WTC11 (cell line): ENCODE data around the gene WWP2. TPM values are rescaled to one million over a fixed set of nuclear protein-coding genes. Genes with fewer than 3 reads are reported as not detected.
A peak's percentile ranks its signal among the peaks of the same experiment; 100 is the strongest.

Source experiments
- ATAC-seq: fragments of 200-7000 bp; cut with Tn5 transposase; 2 replicates; pipeline ENCODE4 v1.10.0; 2021; ENCODE audit warnings: mild to moderate bottlenecking, moderate library complexity
- Bru-seq: library from RNA; stranded (reverse); fragments of 400-500 nt; gene quantifications from one replicate; lab custom pipeline; 2021; lab: Mats Ljungman, UMichigan
- CTCF ChIA-PET: fragments of 300-600 bp; sonication (Branson Sonifier 250); formaldehyde crosslinking; loops from one replicate; lab custom pipeline; 2021; ENCODE audit warnings: antibody characterized with exemption; lab: Charles Lee
- POLR2A ChIA-PET: fragments of 350-600 bp; sonication (Branson Sonifier 250); formaldehyde crosslinking; loops from one replicate; lab custom pipeline; 2021; ENCODE audit warnings: antibody characterized with exemption; lab: Charles Lee
- DNase-seq: peaks from one replicate; pipeline ENCODE4 v3.0.0; 2021; ENCODE audit warnings: low spot score
- H3K27ac Mint-ChIP-seq: 2 replicates; pipeline ENCODE4 v1.8.0; 2021; ENCODE audit warnings: mixed read lengths
- H3K27me3 Mint-ChIP-seq: 2 replicates; pipeline ENCODE4 v1.8.0; 2021; ENCODE audit warnings: low read depth, mild to moderate bottlenecking, moderate library complexity, mixed read lengths
- H3K36me3 Mint-ChIP-seq: 2 replicates; pipeline ENCODE4 v1.8.0; 2021; ENCODE audit warnings: mixed read lengths
- H3K4me1 Mint-ChIP-seq: 2 replicates; pipeline ENCODE4 v1.8.0; 2022; ENCODE audit warnings: mixed read lengths
- H3K4me3 Mint-ChIP-seq: 2 replicates; pipeline ENCODE4 v1.8.0; 2021; ENCODE audit warnings: mild to moderate bottlenecking, moderate library complexity, mixed read lengths
- H3K9me3 Mint-ChIP-seq: 2 replicates; pipeline ENCODE4 v1.8.0; 2021; ENCODE audit warnings: mixed read lengths
- AR ChIP-seq: fragments of 250-450 bp; sonication (Bioruptor Pico); IDR thresholded peaks from 2 replicates; pipeline ENCODE4 v1.9.0; 2021; ENCODE audit warnings: mild to moderate bottlenecking
- E2F4 ChIP-seq: sonication (generic); formaldehyde crosslinking; IDR thresholded peaks from 2 replicates; pipeline ENCODE4 v1.8.1; 2022; ENCODE audit warnings: low read depth, mild to moderate bottlenecking, moderate library complexity, missing genetic modification reagents, borderline replicate concordance
- E2F5 ChIP-seq: sonication (generic); formaldehyde crosslinking; IDR thresholded peaks from 2 replicates; pipeline ENCODE4 v1.8.1; 2022; ENCODE audit warnings: mild to moderate bottlenecking, moderate library complexity, missing genetic modification reagents
- ETV6 ChIP-seq: sonication (generic); formaldehyde crosslinking; IDR thresholded peaks from 2 replicates; pipeline ENCODE4 v1.8.1; 2022; ENCODE audit warnings: mild to moderate bottlenecking, missing genetic modification reagents
- FOXP1 ChIP-seq: sonication (generic); formaldehyde crosslinking; IDR thresholded peaks from 2 replicates; pipeline ENCODE4 v1.8.0; 2022; ENCODE audit warnings: missing genetic modification reagents, mild to moderate bottlenecking, moderate library complexity, borderline replicate concordance
- FOXP4 ChIP-seq: sonication (generic); formaldehyde crosslinking; IDR thresholded peaks from 2 replicates; pipeline ENCODE4 v1.8.0; 2022; ENCODE audit warnings: mild to moderate bottlenecking, missing genetic modification reagents
- KAT7 ChIP-seq: sonication (generic); formaldehyde crosslinking; IDR thresholded peaks from 2 replicates; pipeline ENCODE4 v1.8.1; 2023; ENCODE audit warnings: missing genetic modification reagents, mild to moderate bottlenecking, borderline replicate concordance
- MAX ChIP-seq: sonication (generic); formaldehyde crosslinking; IDR thresholded peaks from 2 replicates; pipeline ENCODE4 v1.8.0; 2022; ENCODE audit warnings: mild to moderate bottlenecking, missing genetic modification reagents
- NFATC4 ChIP-seq: fragments of 250-450 bp; sonication (Bioruptor Pico); IDR thresholded peaks from 2 replicates; pipeline ENCODE4 v1.9.0; 2021; ENCODE audit warnings: mild to moderate bottlenecking
- NR2C2 ChIP-seq: sonication (generic); formaldehyde crosslinking; IDR thresholded peaks from 2 replicates; pipeline ENCODE4 v1.8.0; 2022; ENCODE audit warnings: mild to moderate bottlenecking, missing genetic modification reagents
- SMAD4 ChIP-seq: sonication (generic); formaldehyde crosslinking; IDR thresholded peaks from 2 replicates; pipeline ENCODE4 v1.8.0; 2022; ENCODE audit warnings: mild to moderate bottlenecking, missing genetic modification reagents
- SP1 ChIP-seq: sonication (generic); formaldehyde crosslinking; conservative IDR thresholded peaks from 2 replicates; pipeline ENCODE4 v1.8.1; 2022; ENCODE audit warnings: missing genetic modification reagents
- TP53 ChIP-seq: sonication (generic); formaldehyde crosslinking; IDR thresholded peaks from 2 replicates; pipeline ENCODE4 v1.8.1; 2023; ENCODE audit warnings: mild to moderate bottlenecking, missing genetic modification reagents
- USF1 ChIP-seq: sonication (generic); formaldehyde crosslinking; IDR thresholded peaks from 2 replicates; pipeline ENCODE4 v1.8.0; 2022; ENCODE audit warnings: mild to moderate bottlenecking, missing genetic modification reagents
- ZMAT4 ChIP-seq: fragments of 250-450 bp; sonication (Bioruptor Pico); IDR thresholded peaks from 2 replicates; pipeline ENCODE4 v1.9.0; 2021; ENCODE audit warnings: mild to moderate bottlenecking
- ZNF425 ChIP-seq: fragments of 250-450 bp; sonication (Bioruptor Pico); conservative IDR thresholded peaks from 2 replicates; pipeline ENCODE4 v1.9.0; 2021; ENCODE audit warnings: mild to moderate bottlenecking
- ZNF532 ChIP-seq: fragments of 250-450 bp; sonication (Bioruptor Pico); IDR thresholded peaks from 2 replicates; pipeline ENCODE4 v1.9.0; 2021; ENCODE audit warnings: mild to moderate bottlenecking, borderline replicate concordance
- long read RNA-seq, 3 experiments: library from RNA in 1 of 3; library from capped mRNA in 1 of 3; library from polyadenylated mRNA in 1 of 3; unstranded in 2 of 3; stranded (forward) in 1 of 3; transcript quantifications; one replicate each; pipeline ENCODE4 v2.0.0, GENCODE V29; 2021
- total RNA-seq: library from RNA; stranded (reverse); gene quantifications from 3 replicates; pipeline ENCODE4 v1.2.3, GENCODE V29; 2021

The WWP2 gene
- total RNA-seq (37.9 to 39.1 TPM (median 39.0 TPM) in 3 replicates), Bru-seq, nascent RNA (percentile 58 among the genes with signal in this experiment)
- long read RNA-seq, experiment 1, full-length matches to known transcripts = 83 of 194 reads
- long read RNA-seq, experiment 1, partial matches to known transcripts = 48 of 194 reads
- long read RNA-seq, experiment 1, other reads (novel, unspliced or antisense) = 63 of 194 reads
- long read RNA-seq, experiment 2, full-length matches to known transcripts = 6 of 39 reads
- long read RNA-seq, experiment 2, partial matches to known transcripts = 18 of 39 reads
- long read RNA-seq, experiment 2, other reads (novel, unspliced or antisense) = 15 of 39 reads
- long read RNA-seq, experiment 3, partial matches to known transcripts = 5 of 7 reads
- long read RNA-seq, experiment 3, other reads (novel, unspliced or antisense) = 2 of 7 reads

GRCh38 chr16:69761983-69762813 is at the start of gene WWP2:
Gene WWP2 (plus strand): TSS chr16:69762332. CDS start chr16:69787011, 24,679 bp downstream.
- Mint-ChIP-seq H3K4me1 (peaks cover 8% of the 10 kb centered on the region), H3K4me3 (peak within 1 kb of the TSS; percentile 90), H3K27ac (peak within 1 kb of the TSS; percentile 96), H3K36me3 (peaks cover 3% of the 10 kb centered on the region), H3K9me3 (peaks cover 3% of the 10 kb centered on the region), H3K27me3 (peaks cover 25% of the 10 kb centered on the region)
- DNase-seq (peak; percentile 84), ATAC-seq (peak; percentile 93)
- ChIA-PET CTCF (interaction anchor here (0.7 to 2.0 kb wide), 3 partner anchors 8 to 45 kb away, joined by 3 to 9 read pairs (median 3); partner anchors contain the start of gene NOB1), POLR2A (interaction anchor here (0.5 to 1.0 kb wide), 3 partner anchors 8 to 64 kb away, joined by 3 to 6 read pairs (median 6); partner anchors contain the start of genes NOB1 and NQO1)
- no peak for TF ChIP-seq ZNF532 (CRISPR knock-in tag)
- TF ChIP-seq TP53 = no peak
- no peak for TF ChIP-seq FOXP4 (CRISPR knock-in tag)
- no peak for TF ChIP-seq ZMAT4 (CRISPR knock-in tag)
- no peak for TF ChIP-seq ETV6 (CRISPR knock-in tag)
- TF ChIP-seq FOXP1 = peak; percentile 76
- TF ChIP-seq ZNF425 (CRISPR knock-in tag) = no peak
- TF ChIP-seq E2F4 = no peak
- TF ChIP-seq USF1 (CRISPR knock-in tag) = peak; percentile 97
- no peak for TF ChIP-seq AR (CRISPR knock-in tag)
- no peak for TF ChIP-seq E2F5
- peak; percentile 67 for TF ChIP-seq SP1 (CRISPR knock-in tag)
- TF ChIP-seq NFATC4 = no peak
- TF ChIP-seq KAT7 (CRISPR knock-in tag) = no peak
- TF ChIP-seq SMAD4 (CRISPR knock-in tag) = no peak
- no peak for TF ChIP-seq NR2C2 (CRISPR knock-in tag)
- peak; percentile 44 for TF ChIP-seq MAX (CRISPR knock-in tag)
